ENCODE data around the gene CD96.

- TF ChIP-seq, protein P1, sequence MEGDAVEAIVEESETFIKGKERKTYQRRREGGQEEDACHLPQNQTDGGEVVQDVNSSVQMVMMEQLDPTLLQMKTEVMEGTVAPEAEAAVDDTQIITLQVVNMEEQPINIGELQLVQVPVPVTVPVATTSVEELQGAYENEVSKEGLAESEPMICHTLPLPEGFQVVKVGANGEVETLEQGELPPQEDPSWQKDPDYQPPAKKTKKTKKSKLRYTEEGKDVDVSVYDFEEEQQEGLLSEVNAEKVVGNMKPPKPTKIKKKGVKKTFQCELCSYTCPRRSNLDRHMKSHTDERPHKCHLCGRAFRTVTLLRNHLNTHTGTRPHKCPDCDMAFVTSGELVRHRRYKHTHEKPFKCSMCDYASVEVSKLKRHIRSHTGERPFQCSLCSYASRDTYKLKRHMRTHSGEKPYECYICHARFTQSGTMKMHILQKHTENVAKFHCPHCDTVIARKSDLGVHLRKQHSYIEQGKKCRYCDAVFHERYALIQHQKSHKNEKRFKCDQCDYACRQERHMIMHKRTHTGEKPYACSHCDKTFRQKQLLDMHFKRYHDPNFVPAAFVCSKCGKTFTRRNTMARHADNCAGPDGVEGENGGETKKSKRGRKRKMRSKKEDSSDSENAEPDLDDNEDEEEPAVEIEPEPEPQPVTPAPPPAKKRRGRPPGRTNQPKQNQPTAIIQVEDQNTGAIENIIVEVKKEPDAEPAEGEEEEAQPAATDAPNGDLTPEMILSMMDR (IDR thresholded peaks at IDR 0.05; ENCODE audit: insufficient read depth, low read length), result no peak
- TF ChIP-seq, protein P2, sequence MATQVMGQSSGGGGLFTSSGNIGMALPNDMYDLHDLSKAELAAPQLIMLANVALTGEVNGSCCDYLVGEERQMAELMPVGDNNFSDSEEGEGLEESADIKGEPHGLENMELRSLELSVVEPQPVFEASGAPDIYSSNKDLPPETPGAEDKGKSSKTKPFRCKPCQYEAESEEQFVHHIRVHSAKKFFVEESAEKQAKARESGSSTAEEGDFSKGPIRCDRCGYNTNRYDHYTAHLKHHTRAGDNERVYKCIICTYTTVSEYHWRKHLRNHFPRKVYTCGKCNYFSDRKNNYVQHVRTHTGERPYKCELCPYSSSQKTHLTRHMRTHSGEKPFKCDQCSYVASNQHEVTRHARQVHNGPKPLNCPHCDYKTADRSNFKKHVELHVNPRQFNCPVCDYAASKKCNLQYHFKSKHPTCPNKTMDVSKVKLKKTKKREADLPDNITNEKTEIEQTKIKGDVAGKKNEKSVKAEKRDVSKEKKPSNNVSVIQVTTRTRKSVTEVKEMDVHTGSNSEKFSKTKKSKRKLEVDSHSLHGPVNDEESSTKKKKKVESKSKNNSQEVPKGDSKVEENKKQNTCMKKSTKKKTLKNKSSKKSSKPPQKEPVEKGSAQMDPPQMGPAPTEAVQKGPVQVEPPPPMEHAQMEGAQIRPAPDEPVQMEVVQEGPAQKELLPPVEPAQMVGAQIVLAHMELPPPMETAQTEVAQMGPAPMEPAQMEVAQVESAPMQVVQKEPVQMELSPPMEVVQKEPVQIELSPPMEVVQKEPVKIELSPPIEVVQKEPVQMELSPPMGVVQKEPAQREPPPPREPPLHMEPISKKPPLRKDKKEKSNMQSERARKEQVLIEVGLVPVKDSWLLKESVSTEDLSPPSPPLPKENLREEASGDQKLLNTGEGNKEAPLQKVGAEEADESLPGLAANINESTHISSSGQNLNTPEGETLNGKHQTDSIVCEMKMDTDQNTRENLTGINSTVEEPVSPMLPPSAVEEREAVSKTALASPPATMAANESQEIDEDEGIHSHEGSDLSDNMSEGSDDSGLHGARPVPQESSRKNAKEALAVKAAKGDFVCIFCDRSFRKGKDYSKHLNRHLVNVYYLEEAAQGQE (IDR thresholded peaks at IDR 0.05; ENCODE audit: insufficient replicate concordance, low read depth), result no peak
- TF ChIP-seq GABPA (IDR thresholded peaks at IDR 0.05; ENCODE audit: low read depth) (no peak), POLR2AphosphoS5 (IDR thresholded peaks at IDR 0.05; ENCODE audit: low read depth) (no peak), SPI1 (IDR thresholded peaks at IDR 0.05; ENCODE audit: borderline replicate concordance, low read depth) (no peak)
Observed at GRCh38 chr3:111688190-111688800, 146.3 kb downstream of the CD96 start.

All from HL-60 (cell line).